NT2/D1 (cell line): ENCODE data around the gene ERCC3.
"Not testable (repeated sequence)": the region's sequence is repeated elsewhere in the genome, so short reads cannot be mapped to it uniquely, and the experiment has no call there.

Experiments
- DNase-seq: peaks from one replicate; pipeline ENCODE4 v3.0.0-alpha.2; 2011; ENCODE audit warnings: low read depth, low spot score
- H3K27me3 ChIP-seq: 2 replicates; pipeline ENCODE4 v1.6.0; 2011; ENCODE audit warnings: mild to moderate bottlenecking; ENCODE audit not compliant: insufficient read length, insufficient read depth
- H3K36me3 ChIP-seq: 2 replicates; pipeline ENCODE4 v1.6.1; 2011; ENCODE audit warnings: mild to moderate bottlenecking, low read length, mixed read lengths; ENCODE audit not compliant: insufficient read depth, insufficient read length
- H3K4me1 ChIP-seq: 2 replicates; pipeline ENCODE4 v1.5.1; 2011; ENCODE audit not compliant: insufficient read depth, insufficient read length
- H3K4me3 ChIP-seq: 2 replicates; pipeline ENCODE4 v1.5.1; 2011; ENCODE audit warnings: low read depth; ENCODE audit not compliant: insufficient read length
- H3K9ac ChIP-seq: 2 replicates; pipeline ENCODE4 v1.6.0; 2011; ENCODE audit warnings: low read depth; ENCODE audit not compliant: insufficient read length
- H3K9me3 ChIP-seq: 2 replicates; pipeline ENCODE4 v1.5.1; 2011; ENCODE audit warnings: mild to moderate bottlenecking, low read length; ENCODE audit not compliant: insufficient read depth
- SUZ12 ChIP-seq: IDR thresholded peaks from 2 replicates; pipeline ENCODE4 v1.6.1; 2011; ENCODE audit not compliant: insufficient read length, insufficient read depth; ENCODE audit errors: extremely low read depth
- YY1 ChIP-seq: IDR thresholded peaks from 2 replicates; pipeline ENCODE4 v1.6.1; 2011; ENCODE audit not compliant: insufficient read length, insufficient read depth
- ZNF274 ChIP-seq: IDR thresholded peaks from 2 replicates; pipeline ENCODE4 v1.6.1; 2011; ENCODE audit warnings: mild to moderate bottlenecking, low read depth, low read length

The ERCC3 gene

DNA sequence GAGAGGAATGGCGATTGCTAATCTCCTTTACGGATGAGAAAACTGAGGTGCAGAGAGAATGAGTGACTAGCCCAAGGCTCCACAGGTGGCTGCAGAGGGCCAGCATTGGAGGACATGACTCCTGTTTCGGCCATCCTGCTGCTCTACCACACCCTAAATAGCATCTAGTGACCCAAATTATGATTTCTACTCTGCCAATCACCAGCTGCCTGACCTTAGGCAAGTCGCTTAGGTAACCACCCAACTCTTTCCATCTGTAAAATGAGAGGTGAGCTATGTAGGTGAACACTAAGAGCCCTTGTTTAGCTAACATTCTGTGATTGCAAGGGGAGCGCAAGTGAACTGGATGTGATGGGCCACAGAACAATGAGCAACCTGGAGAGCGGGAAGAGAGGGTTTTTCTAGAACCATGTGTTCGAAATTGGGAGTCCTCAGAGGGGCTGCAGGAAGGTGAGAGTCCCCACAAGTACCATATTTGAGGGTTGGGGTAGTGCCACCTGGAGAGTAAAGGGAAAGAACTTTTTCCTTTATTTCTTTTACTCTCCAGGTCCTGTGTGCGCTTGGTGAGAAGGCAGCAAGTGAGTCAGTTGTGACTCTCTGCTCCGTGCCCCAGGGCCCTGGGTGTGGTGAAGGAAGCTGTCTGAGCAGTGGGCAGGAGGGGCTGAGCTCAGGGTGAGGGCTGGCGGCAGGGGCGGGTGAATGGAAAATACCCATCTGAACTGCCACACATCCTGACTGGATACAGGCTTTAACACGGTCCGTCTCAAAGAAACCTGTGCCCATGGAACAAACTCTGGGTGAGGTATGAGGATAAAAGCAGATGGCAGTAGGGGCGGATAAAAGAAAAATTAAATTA lies 76.2 kb downstream of the ERCC3 start:
- Histone ChIP-seq H3K9me3 (no peaks in the 10 kb centered on the region), H3K4me3 (no peak overlapping the region), H3K9ac (no peak overlapping the region), H3K4me1 (no peaks in the 10 kb centered on the region), H3K27me3 (peaks cover 10% of the 10 kb centered on the region), H3K36me3 (no peaks in the 10 kb centered on the region)
- TF ChIP-seq ZNF274 (no peak), YY1 (no peak), SUZ12 (no peak)
- no peak for DNase-seq

GRCh38 chr2:127216593-127216992 lies 77.4 kb downstream of the ERCC3 start:
- H3K9me3 ChIP-seq: no peaks in the 10 kb centered on the region
- DNase-seq: no peak
- no peaks in the 10 kb centered on the region for H3K4me1 ChIP-seq
- no peaks in the 10 kb centered on the region for H3K36me3 ChIP-seq
- H3K27me3 ChIP-seq: peaks cover 10% of the 10 kb centered on the region
- H3K4me3 ChIP-seq: no peak overlapping the region
- TF ChIP-seq YY1 (no peak), ZNF274 (no peak), SUZ12 (no peak)
- H3K9ac ChIP-seq: no peak overlapping the region

- no peaks in the 10 kb centered on the region for H3K9me3 ChIP-seq
- DNase-seq: no peak
- no peaks in the 10 kb centered on the region for H3K36me3 ChIP-seq
- H3K9ac ChIP-seq: no peak overlapping the region
- no peaks in the 10 kb centered on the region for H3K4me1 ChIP-seq
- H3K27me3 ChIP-seq: peaks cover 10% of the 10 kb centered on the region
- H3K4me3 ChIP-seq: no peak overlapping the region
- TF ChIP-seq SUZ12 (no peak), ZNF274 (no peak), YY1 (no peak)
Observed at GRCh38 chr2:127216095-127216494, 77.8 kb downstream of the ERCC3 start.

DNA sequence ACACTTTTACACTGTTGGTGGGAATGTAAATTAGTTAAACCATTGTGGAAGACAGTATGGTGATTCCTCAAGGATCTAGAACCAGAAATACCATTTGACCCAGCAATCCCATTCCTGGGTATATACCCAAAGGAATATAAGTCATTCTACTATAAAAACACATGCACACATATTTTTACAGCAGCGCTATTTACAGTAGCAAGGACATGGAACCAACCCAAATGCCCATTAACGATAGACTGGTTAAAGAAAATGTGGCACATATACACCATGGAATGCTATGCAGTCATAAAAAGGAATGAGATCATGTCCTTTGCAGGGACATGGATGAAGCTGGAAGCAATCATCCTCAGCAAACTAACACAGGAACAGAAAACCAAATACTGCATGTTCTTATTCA lies 79.7 kb downstream of the ERCC3 start:
- H3K27me3 ChIP-seq: peaks cover 10% of the 10 kb centered on the region
- H3K4me1 ChIP-seq, H3K4me3 ChIP-seq, H3K9me3 ChIP-seq, H3K9ac ChIP-seq, H3K36me3 ChIP-seq, DNase-seq: not testable (repeated sequence)

- Histone ChIP-seq H3K4me3 (no peak overlapping the region), H3K9ac (peak overlapping the region; percentile 39), H3K4me1 (peaks cover 12% of the 10 kb centered on the region), H3K36me3 (no peaks in the 10 kb centered on the region), H3K27me3 (no peaks in the 10 kb centered on the region), H3K9me3 (no peaks in the 10 kb centered on the region; the same call in 1 of the 2 replicates)
- DNase-seq: no peak
- TF ChIP-seq ZNF274 (no peak), SUZ12 (no peak), YY1 (no peak)
Observed at GRCh38 chr2:127208313-127208712, 85.6 kb downstream of the ERCC3 start.
